Right forelimb (tissue), 1 donor: ENCODE results near the gene LIPG.
"Not testable (repeated sequence)": the region's sequence is repeated elsewhere in the genome, so short reads cannot be mapped to it uniquely, and the experiment has no call there.

Source experiments
- DNase-seq: peaks from one replicate; pipeline ENCODE4 v3.0.0-alpha.2; 2018

The LIPG gene

DNA sequence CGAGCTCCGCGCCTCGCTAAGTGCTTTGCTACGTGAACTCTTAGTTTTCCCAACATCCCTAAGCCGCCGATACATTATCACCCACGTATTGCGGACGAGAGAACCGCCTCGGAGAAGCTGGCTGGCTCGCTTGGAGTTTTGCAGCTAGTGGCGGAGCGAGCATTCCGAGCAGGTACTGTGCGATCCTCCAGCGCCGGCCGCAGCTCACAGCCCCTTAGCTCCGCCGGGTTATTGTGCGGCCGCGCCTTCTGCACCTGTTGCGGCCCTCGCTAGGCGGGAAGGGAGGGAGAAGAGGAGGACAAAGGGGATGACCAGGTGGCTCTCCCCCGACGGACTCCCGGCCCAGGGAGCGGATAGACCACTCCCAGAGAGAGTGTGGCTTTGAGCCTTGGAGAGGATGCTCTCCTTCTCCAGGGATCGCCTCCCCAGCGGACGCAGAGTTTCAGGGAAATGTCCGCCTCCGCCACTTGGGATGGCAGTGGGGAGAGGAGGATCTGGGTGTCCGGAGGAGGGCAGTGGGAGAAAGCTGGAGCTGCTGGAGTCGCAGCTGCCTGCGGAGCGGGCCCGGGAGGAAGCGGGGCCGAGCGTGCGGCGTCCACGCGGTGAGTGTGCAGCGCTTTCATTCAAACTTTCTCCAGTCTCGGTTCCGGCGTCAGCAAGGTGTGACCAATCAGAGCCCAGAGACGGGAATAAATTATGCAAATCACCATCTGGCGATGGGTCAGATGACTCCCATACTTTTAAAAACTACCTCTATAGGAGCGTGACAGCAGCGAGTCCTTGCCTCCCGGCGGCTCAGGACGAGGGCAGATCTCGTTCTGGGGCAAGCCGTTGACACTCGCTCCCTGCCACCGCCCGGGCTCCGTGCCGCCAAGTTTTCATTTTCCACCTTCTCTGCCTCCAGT, at the start of gene LIPG:
LIPG (plus strand) TSS at position 769 of the 905 bp plus-strand sequence. CDS start 252 bp downstream, outside the sequence.
- DNase-seq, result peak; percentile 54

- DNase-seq, result not testable (repeated sequence)
Observed at GRCh38 chr18:49512876-49513275, 49.0 kb upstream of the LIPG start.

GRCh38 chr18:49514577-49514976, 47.3 kb upstream of the LIPG start:
- DNase-seq, result no peak

DNA sequence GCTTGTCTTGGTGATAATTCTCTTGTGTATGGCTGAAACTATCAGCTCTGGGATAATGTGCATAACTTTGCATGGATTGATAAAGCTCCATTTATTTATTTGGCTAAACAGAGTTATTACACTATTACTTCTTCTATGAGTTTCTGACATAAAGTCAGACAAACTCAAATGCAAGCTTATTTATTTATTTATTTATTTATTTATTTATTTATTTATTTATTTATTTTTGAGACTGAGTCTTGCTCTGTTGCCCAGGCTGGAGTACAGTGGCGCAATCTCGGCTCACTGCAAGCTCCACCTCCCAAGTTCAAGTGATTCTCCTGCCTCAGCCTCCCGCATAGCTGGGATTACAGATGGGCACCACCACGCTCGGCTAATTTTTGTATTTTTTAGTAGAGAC, 46.9 kb upstream of the LIPG start:
- DNase-seq, result not testable (repeated sequence)

DNA sequence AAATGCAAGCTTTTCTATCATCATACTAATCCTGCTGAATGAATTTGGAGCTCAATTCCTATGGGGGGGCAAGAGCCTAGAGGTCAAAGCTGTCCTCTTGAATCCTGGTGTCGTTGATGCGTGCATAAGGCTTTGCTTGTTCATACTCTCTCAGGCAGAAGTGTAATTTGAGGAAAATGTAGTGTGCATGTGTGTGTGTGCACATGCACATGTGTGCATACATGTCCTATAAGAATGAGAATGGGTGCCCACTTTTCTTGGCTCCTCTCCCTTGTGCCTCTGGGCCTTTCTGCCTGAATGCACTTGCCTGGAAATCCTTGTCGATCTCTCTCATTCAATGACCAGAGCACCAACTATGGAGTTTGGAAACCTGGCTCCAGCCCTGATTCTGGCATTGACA, 46.3 kb upstream of the LIPG start:
- DNase-seq, result no peak

GRCh38 chr18:49517483-49517882, 44.4 kb upstream of the LIPG start:
- DNase-seq, result no peak

GRCh38 chr18:49519101-49519971, 42.5 kb upstream of the LIPG start:
- no peak for DNase-seq

GRCh38 chr18:49520661-49521145, 41.2 kb upstream of the LIPG start:
- no peak for DNase-seq

- DNase-seq, result no peak
Observed at GRCh38 chr18:49521216-49521835, 40.5 kb upstream of the LIPG start.

GRCh38 chr18:49523580-49524093, 38.2 kb upstream of the LIPG start:
- DNase-seq, result not testable (repeated sequence)

GRCh38 chr18:49524349-49524748, 37.5 kb upstream of the LIPG start:
- no peak for DNase-seq

DNA sequence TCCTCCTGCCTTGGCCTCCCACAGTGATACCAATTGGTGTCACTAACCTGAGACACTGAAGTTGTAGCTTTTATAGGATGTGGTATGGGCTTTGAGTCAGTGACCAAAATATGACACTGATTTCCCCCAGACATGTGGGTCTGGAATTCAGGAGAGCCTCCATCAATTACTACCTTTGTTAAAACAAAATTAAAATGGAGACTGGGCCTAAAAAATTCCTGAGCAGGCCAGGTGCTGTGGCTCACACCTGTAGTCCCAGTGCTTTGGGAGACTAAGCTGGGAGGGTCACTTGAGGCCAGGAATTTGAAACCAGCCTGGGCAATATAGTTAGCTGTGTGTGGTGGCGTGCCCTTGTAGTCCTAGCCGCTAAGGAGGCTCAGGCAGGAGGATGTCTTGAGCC, 36.9 kb upstream of the LIPG start:
- DNase-seq, result no peak

- DNase-seq, result no peak
Observed at GRCh38 chr18:49525981-49526380, 35.9 kb upstream of the LIPG start.

GRCh38 chr18:49527631-49528327, 34.1 kb upstream of the LIPG start:
- no peak for DNase-seq

DNA sequence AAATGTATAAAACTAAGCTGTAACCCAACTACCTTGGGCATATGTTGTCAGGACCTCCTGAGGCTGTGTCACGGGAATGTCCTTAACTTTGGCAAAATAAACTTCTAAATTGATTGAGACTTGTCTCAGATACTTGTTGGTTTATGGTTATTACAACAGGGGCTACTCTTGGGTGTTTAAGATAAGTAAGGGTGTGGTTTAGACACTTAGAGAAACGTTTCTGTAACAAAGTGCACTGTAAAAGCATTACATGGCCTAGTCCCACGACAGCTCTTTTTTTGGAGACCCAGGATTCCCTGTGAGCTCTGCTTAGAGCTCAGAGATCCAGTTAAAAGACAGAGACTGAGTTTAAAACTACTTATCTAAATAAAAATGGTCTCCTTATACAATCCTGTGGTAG, 32.3 kb upstream of the LIPG start:
- no peak for DNase-seq

DNA sequence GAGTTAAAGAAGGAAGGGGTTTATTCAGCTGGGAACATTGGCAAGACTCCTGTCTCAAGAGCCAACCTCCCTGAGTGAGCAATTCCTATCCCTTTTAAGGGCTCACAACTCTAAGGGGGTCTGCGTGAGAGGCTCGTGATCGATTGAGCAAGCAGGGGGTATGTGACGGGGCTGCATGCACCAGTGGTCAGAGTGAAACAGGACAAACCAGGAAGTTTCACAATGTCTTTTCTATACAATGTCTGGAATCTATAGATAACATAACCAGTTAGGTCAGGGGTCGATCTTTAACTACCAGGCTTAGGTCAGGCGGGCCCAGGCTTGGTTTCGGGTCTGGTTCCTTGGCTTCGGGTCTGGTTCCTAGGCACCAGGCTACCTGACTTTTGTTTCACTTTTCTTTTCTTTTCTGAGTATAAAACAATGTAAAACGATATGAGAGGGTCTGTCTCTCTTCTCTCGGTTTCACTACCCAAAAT, 30.1 kb upstream of the LIPG start:
- no peak for DNase-seq

DNA sequence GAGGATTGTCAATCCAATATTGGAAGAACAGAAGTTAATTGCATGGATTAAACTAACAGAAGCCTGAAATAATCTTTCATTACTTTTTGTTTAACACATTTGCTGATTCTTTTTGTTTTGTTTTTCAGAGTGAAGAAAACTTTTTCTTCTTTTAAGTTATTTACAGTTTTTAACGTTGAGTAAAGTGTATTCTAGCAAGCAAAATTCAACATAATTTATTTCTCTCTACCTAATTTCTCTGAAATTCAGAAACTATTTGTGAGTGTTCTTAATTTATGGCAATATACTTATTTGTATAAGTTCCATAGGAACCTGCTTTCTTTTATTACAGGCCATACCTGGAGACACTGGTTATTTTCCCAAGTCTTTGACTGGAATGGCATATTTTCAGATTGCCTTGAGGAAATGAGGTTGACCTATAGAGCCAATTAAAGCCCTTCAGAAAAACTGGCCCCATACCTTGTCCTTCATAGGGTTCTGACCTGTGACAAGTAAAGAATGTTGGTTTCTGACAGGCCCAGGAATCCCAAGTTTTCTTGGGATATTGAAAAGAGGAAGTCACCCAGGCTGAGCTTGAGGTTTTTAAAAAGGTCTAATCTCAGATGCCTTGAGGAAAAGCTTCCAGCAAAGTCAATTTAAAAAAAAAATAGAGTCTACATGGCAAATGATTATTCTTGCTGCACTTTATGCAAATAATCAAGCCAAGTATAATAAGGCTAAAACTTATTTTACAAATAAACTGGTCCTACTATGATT, 26.8 kb upstream of the LIPG start:
- no peak for DNase-seq

- no peak for DNase-seq
Observed at GRCh38 chr18:49537232-49537896, 24.5 kb upstream of the LIPG start.

DNA sequence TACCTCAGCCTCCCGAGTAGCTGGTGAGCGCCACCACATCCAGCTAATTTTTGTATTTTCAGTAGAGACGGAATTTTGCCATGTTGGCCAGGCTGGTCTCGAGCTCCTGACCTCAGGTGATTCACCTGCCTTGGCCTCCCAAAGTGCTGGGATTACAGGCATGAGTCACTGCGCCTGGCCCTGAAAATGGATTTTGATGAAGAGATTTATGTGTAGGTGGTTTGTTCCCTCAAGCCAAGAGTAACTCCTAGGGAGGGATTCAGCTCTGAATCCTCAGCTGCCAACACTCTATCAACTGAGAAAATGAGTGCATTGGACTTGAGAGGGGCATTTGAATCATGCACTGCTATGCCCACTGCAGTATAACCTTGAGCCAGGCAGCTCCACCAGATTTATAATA, 17.5 kb upstream of the LIPG start:
- DNase-seq, result no peak

DNA sequence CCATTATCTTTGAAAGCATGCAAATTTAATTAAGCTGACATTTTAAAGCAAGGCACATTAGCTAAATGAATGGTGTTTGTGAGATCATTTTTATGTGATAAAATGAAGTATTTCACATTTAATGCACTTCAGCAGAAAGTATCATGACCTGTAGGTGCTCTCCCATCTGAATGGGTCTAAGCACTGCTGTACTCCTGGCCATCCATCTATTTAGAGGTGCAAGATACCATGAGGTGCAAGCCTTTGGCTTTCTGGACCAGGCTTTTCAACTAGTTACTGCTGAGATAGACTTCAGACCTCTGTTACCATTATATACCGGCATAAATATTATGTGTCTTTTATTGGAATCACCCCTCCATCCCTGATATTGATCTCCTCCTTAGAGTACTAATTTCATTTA, 15.6 kb upstream of the LIPG start:
- no peak for DNase-seq
